HEK293T (cell line): Measurements from ENCODE around the gene KIF26B.

Experiments
- ARNT ChIP-seq: fragments of 450-650 bp; IDR thresholded peaks from 2 replicates; pipeline ENCODE4 v1.6.1; 2017; ENCODE audit warnings: mild to moderate bottlenecking
- BHLHE40 ChIP-seq: fragments of 450-650 bp; IDR thresholded peaks from 2 replicates; pipeline ENCODE4 v1.6.1; 2016; ENCODE audit warnings: mild to moderate bottlenecking, moderate library complexity, borderline replicate concordance
- ELF4 ChIP-seq: fragments of 450-650 bp; IDR thresholded peaks from 2 replicates; pipeline ENCODE4 v1.6.1; 2017; ENCODE audit warnings: antibody characterized with exemption
- FOXA1 ChIP-seq: fragments of 450-650 bp; IDR thresholded peaks from 2 replicates; pipeline ENCODE4 v1.6.1; 2016; ENCODE audit warnings: mild to moderate bottlenecking
- FOXK2 ChIP-seq: fragments of 450-650 bp; IDR thresholded peaks from 2 replicates; pipeline ENCODE4 v1.6.1; 2016; ENCODE audit warnings: mild to moderate bottlenecking
- HDGF ChIP-seq: fragments of 450-650 bp; IDR thresholded peaks from 2 replicates; pipeline ENCODE4 v1.6.1; 2017; ENCODE audit warnings: antibody characterized with exemption, borderline replicate concordance
- NFRKB ChIP-seq: fragments of 450-650 bp; IDR thresholded peaks from 2 replicates; pipeline ENCODE4 v1.6.1; 2016; ENCODE audit warnings: mild to moderate bottlenecking, moderate library complexity
- SP1 ChIP-seq: fragments of 450-650 bp; IDR thresholded peaks from 2 replicates; pipeline ENCODE4 v1.6.1; 2017
- SUZ12 ChIP-seq: fragments of 450-650 bp; IDR thresholded peaks from 2 replicates; pipeline ENCODE4 v1.6.1; 2016; ENCODE audit warnings: mild to moderate bottlenecking
- ZNF384 ChIP-seq: fragments of 450-650 bp; IDR thresholded peaks from 2 replicates; pipeline ENCODE4 v1.6.1; 2016
- TF ChIP-seq, protein P1 (sequence below): fragments of 450-650 bp; IDR thresholded peaks from 2 replicates; pipeline ENCODE4 v1.6.1; 2016

DNA sequence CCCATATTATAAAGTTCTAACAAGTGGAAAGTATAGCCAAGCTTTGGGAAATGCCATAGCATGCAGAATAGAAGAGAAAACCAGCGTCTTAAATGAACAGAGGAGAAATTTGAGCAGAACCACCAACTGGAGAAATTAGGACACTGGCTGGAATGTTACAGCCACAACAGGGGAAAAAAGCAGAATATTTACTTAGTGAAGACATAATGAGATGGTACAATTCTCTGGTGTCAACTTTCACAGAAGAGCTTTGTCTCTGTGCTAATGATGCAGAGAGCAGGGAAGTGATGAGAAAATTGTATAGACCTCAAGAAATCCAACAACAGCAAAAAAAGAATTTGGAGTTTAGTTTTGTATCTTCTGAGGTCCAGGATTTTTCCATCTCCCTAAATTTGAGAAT is 249.7 kb downstream of the KIF26B start:
- no peak for TF ChIP-seq BHLHE40
- TF ChIP-seq ARNT, result no peak
- no peak for TF ChIP-seq SP1
- TF ChIP-seq HDGF, result no peak
- TF ChIP-seq FOXA1, result no peak
- TF ChIP-seq ELF4, result no peak
- TF ChIP-seq, protein P1, sequence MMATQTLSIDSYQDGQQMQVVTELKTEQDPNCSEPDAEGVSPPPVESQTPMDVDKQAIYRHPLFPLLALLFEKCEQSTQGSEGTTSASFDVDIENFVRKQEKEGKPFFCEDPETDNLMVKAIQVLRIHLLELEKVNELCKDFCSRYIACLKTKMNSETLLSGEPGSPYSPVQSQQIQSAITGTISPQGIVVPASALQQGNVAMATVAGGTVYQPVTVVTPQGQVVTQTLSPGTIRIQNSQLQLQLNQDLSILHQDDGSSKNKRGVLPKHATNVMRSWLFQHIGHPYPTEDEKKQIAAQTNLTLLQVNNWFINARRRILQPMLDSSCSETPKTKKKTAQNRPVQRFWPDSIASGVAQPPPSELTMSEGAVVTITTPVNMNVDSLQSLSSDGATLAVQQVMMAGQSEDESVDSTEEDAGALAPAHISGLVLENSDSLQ, result no peak
- no peak for TF ChIP-seq NFRKB
- TF ChIP-seq FOXK2, result no peak
- TF ChIP-seq ZNF384, result no peak
- no peak for TF ChIP-seq SUZ12
